Adrenal gland (tissue), 12 donors: ENCODE measurements around the gene FREM3. TPM values are rescaled to one million over a fixed set of nuclear protein-coding genes. Genes with fewer than 3 reads are reported as not detected.

Experiments
- DNase-seq, 7 donors: peaks; one replicate each; pipeline ENCODE4 v3.0.0-alpha.2; 2019 to 2020
- H3K27ac ChIP-seq, 5 donors: fragments of 200-600 bp; sonication (generic) in 4 of 5; 1 replicate in 3 of 5; 2 replicates in 2 of 5; pipeline versions ENCODE4 v1.5.1 to v1.8.0; 2016 to 2020; ENCODE audit warnings: mild to moderate bottlenecking in 1 of 5
- H3K27me3 ChIP-seq: fragments of 200-600 bp; 2 replicates; pipeline ENCODE4 v1.8.0; 2021
- H3K36me3 ChIP-seq, 2 donors: fragments of 200-600 bp; replicated peaks in 1 of 2; 1 replicate in 1 of 2; 2 replicates in 1 of 2; pipeline versions ENCODE4 v1.5.1 to v1.8.0; 2018 to 2022
- H3K4me1 ChIP-seq, 2 donors: fragments of 200-600 bp; replicated peaks in 1 of 2; 1 replicate in 1 of 2; 2 replicates in 1 of 2; pipeline versions ENCODE4 v1.5.1 to v1.8.0; 2018 to 2021
- H3K4me3 ChIP-seq, 4 donors: fragments of 200-600 bp; sonication (generic) in 3 of 4; one replicate each; pipeline ENCODE4 v1.5.1; 2016 to 2018
- H3K9me3 ChIP-seq, 3 donors: fragments of 200-600 bp; sonication (generic) in 1 of 3; replicated peaks in 1 of 3; 1 replicate in 2 of 3; 2 replicates in 1 of 3; pipeline versions ENCODE4 v1.5.1 to v1.8.0; 2016 to 2021
- CTCF ChIP-seq, 6 experiments: fragments of 450-650 bp in 4 of 6; fragments of 200-600 bp in 2 of 6; sonication (generic) in 1 of 6; IDR thresholded peaks; 1 replicate in 5 of 6; 2 replicates in 1 of 6; pipeline versions ENCODE4 v1.5.1 to v1.8.0; 2016 to 2021; ENCODE audit warnings: antibody characterized with exemption in 6 of 6, mild to moderate bottlenecking in 2 of 6, moderate library complexity in 1 of 6
- POLR2A ChIP-seq, 2 donors: fragments of 450-650 bp; IDR thresholded peaks; one replicate each; pipeline ENCODE4 v1.6.1; 2017; ENCODE audit warnings: antibody characterized with exemption in 2 of 2, mild to moderate bottlenecking in 2 of 2, moderate library complexity in 1 of 2
- WGBS, 4 donors: extraction: QIAGEN DNeasy Blood & Tissue Kit in 2 of 4; methylation state at CpG; one replicate each; pipeline versions ENCODE4 v1.1.5 to v1.1.7; 2013 to 2017; 5-methylcytosine and 5-hydroxymethylcytosine counted together
- intact Hi-C, 2 donors: fragments of 100-400 bp; cut with DNase I; formaldehyde crosslinking; loops; one replicate each; pipeline versions ENCODE4 v1.14.1 to v1.15.0; 2022 to 2023
- polyA plus RNA-seq, 3 donors: library from polyadenylated mRNA; stranded (reverse); fragments of 200-250 nt in 2 of 3; fragments of 350-450 nt in 1 of 3; fragmentation: Illumina TruSeq in 1 of 3; extraction: RNeasy Lipid Tissue Mini Kit (QIAGEN cat#74804) in 1 of 3; gene quantifications; one replicate each; pipeline ENCODE4 v1.2.3, GENCODE V29; 2013 to 2014
- total RNA-seq, 9 donors: library from RNA; depleted of rRNA in 4 of 9; stranded (reverse); fragments of >200 nt in 4 of 9; fragments of 120-200 nt in 1 of 9; fragmentation: NEBNext Ultra II Directional in 1 of 9; extraction: Animal tissue kit (Norgen Biotek cat#: 25700) in 1 of 9; gene quantifications; one replicate each; pipeline versions ENCODE4 v1.1.0 to v1.2.4, GENCODE V29; 2013 to 2023
- donor health status: healthy with polysubstance abuse.
- donor health status: Bipolar disorder and iron deficiency.
- donor health status: DM: yes; HTN: yes; CAD: no.
- donor health status: DM: no; HTN: no; CAD: no.
- donor health status: DM: no; HTN: no; CAD: no.
- donor health status: DM: yes; HTN: yes; CAD: no.

FREM3 gene
- total and polyA plus RNA-seq, 12 donors = 0.06 to 0.22 TPM; not detected in 10

DNA sequence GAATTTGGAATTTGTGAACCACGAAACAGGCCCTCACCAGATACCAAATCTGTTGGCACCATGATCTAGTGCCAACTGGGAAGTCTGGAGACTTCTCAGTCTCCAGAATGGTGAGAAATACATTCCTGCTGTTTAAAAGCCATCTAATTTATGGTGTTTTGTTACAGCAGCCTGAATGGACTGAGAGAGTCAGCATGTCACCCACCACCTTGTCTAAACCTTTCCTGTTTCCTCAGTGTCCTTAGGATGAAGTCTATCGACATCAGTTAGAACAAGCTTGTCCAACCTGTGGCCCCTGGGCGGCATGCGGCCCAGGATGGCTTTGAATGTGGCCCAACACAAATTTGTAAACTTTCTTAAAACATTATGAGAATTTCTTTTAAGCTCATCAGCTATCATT lies 42.1 kb downstream of the FREM3 start:
- Histone ChIP-seq H3K27me3 (no peaks in the 10 kb centered on the region), H3K36me3 (no peaks in the 10 kb centered on the region), H3K4me1 (no peaks in the 10 kb centered on the region), H3K27ac (no peak overlapping the region), H3K9me3 (no peaks in the 10 kb centered on the region), H3K4me3 (no peak overlapping the region)
- TF ChIP-seq CTCF (IDR thresholded peaks at IDR 0.05) (no peak), POLR2A (IDR thresholded peaks at IDR 0.05) (no peak)
- intact Hi-C loops = no loop called here
- 93 to 97% (median 96%) methylated on average over 4 of the region's 4 CpGs for WGBS, 4 donors
- DNase-seq = no peak

DNA sequence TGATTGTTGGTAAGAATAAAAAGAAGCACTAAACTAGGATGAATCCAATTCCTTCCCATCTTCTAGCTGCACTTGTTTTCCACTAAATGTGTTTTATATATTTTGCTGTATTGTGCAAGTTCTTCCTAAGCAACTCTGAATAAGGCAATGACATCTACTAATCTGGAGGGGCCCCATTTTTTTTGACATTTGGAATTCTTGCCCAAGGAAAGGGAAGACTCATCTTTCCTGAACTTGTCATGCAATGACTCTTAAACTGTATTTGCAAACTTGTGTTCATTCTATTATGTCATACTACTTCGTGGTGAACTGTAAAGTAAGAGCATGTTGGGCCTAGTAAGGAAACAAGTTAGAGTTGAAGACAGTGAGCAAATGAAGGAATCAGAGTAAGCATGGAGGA lies 45.9 kb downstream of the FREM3 start:
- no peak for TF ChIP-seq POLR2A (IDR thresholded peaks at IDR 0.05)
- no peak for TF ChIP-seq CTCF (IDR thresholded peaks at IDR 0.05)
- Histone ChIP-seq H3K27ac (no peak overlapping the region), H3K9me3 (no peaks in the 10 kb centered on the region), H3K4me1 (no peaks in the 10 kb centered on the region), H3K4me3 (no peak overlapping the region), H3K36me3 (no peaks in the 10 kb centered on the region), H3K27me3 (no peaks in the 10 kb centered on the region)
- intact Hi-C loops = no loop called here
- no peak for DNase-seq
- WGBS, 4 donors = 79 to 91% (median 85%) methylated on average over 1 of the region's 1 CpG

DNA sequence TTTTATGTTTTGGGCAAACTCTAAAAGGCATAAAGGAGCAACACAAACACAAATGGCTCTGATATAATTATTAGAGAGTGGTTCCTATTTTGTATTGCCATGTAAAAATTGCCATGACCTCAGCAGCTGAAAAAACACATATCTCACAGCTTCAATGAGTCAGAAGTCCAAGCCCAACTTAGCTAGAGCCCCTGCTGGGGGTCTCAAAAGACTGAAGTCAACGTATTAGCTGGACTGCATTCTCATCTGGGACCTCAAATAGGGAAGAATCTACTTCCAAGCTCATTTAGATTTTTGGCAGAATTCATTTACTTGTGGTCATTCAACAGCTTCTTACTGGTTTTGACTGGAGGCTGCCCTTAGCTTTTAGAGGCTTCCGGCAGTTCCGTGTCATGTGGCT lies 47.4 kb downstream of the FREM3 start:
- WGBS, 4 donors = 89 to 100% (median 91%) methylated on average over 2 to 3 of the region's 3 CpGs
- TF ChIP-seq CTCF (IDR thresholded peaks at IDR 0.05) (no peak), POLR2A (IDR thresholded peaks at IDR 0.05) (no peak)
- Histone ChIP-seq H3K9me3 (no peaks in the 10 kb centered on the region), H3K27ac (no peak overlapping the region), H3K27me3 (no peaks in the 10 kb centered on the region), H3K4me1 (no peaks in the 10 kb centered on the region), H3K4me3 (no peak overlapping the region), H3K36me3 (no peaks in the 10 kb centered on the region)
- intact Hi-C loops = no loop called here
- no peak for DNase-seq

GRCh38 chr4:143643399-143643798 lies 57.1 kb downstream of the FREM3 start:
- H3K36me3 ChIP-seq = no peaks in the 10 kb centered on the region
- H3K4me1 ChIP-seq = no peaks in the 10 kb centered on the region
- no peak overlapping the region for H3K4me3 ChIP-seq
- TF ChIP-seq POLR2A (IDR thresholded peaks at IDR 0.05) (no peak), CTCF (IDR thresholded peaks at IDR 0.05) (no peak)
- no peak for DNase-seq
- no peaks in the 10 kb centered on the region for H3K27me3 ChIP-seq
- H3K27ac ChIP-seq = no peak overlapping the region
- no peaks in the 10 kb centered on the region for H3K9me3 ChIP-seq
- intact Hi-C loops = no loop called here
